Kidney (tissue), 22 donors: ENCODE data around the gene ADGRF3. TPM values are rescaled to one million over a fixed set of nuclear protein-coding genes. Genes with fewer than 3 reads are reported as not detected.

ENCODE experiments used
- DNase-seq, 5 donors: peaks; one replicate each; pipeline ENCODE4 v3.0.0-alpha.2; 2013 to 2020
- FAIRE-seq: peaks from 2 replicates; lab custom pipeline; 2012; peaks lifted over from hg19 to GRCh38; lab: Jason Lieb, UNC
- H3K27ac ChIP-seq, 2 donors: one replicate each; pipeline ENCODE4 v1.7.0; 2013; ENCODE audit warnings: low read depth in 2 of 2, low read length in 2 of 2, inconsistent platforms in 1 of 2
- H3K27me3 ChIP-seq: one replicate; pipeline ENCODE4 v1.7.1; 2013; ENCODE audit warnings: low read length, inconsistent platforms; ENCODE audit not compliant: control insufficient read depth, insufficient read depth
- H3K36me3 ChIP-seq, 3 donors: one replicate each; pipeline versions ENCODE4 v1.7.0 to v1.7.1; 2013; ENCODE audit warnings: low read length in 3 of 3, control low read depth in 1 of 3, inconsistent platforms in 1 of 3; ENCODE audit not compliant: insufficient read depth in 3 of 3, control insufficient read depth in 2 of 3
- H3K4me1 ChIP-seq, 3 donors: one replicate each; pipeline versions ENCODE4 v1.7.0 to v1.7.1; 2013; ENCODE audit warnings: low read length in 3 of 3, inconsistent platforms in 1 of 3, low read depth in 1 of 3; ENCODE audit not compliant: control insufficient read depth in 2 of 3, insufficient read depth in 2 of 3
- H3K4me3 ChIP-seq, 3 donors: one replicate each; pipeline versions ENCODE4 v1.7.0 to v1.8.1; 2013; ENCODE audit warnings: low read length in 3 of 3, control low read depth in 1 of 3, inconsistent platforms in 1 of 3
- H3K9ac ChIP-seq, 3 donors: one replicate each; pipeline versions ENCODE4 v1.7.0 to v1.7.1; 2013; ENCODE audit warnings: low read length in 3 of 3, control low read depth in 1 of 3, inconsistent platforms in 1 of 3
- H3K9me3 ChIP-seq, 3 donors: one replicate each; pipeline versions ENCODE4 v1.7.0 to v1.7.1; 2013; ENCODE audit warnings: low read length in 3 of 3, control low read depth in 1 of 3, inconsistent platforms in 1 of 3; ENCODE audit not compliant: control insufficient read depth in 2 of 3, insufficient read depth in 1 of 3
- intact Hi-C: fragments of 100-400 bp; cut with DNase I; formaldehyde crosslinking; loops from one replicate; pipeline ENCODE4 v1.11.1; 2022
- long read RNA-seq, 10 donors: library from polyadenylated mRNA in 1 of 10; unstranded in 1 of 10; transcript quantifications; one replicate each; pipeline ENCODE4 v2.0.0 and lab custom pipeline, GENCODE V29; 2021 to 2026
- polyA plus RNA-seq: library from polyadenylated mRNA; stranded (reverse); fragments of 350-450 nt; fragmentation: Illumina TruSeq; extraction: RNeasy Lipid Tissue Mini Kit (QIAGEN cat#74804); gene quantifications from one replicate; pipeline ENCODE4 v1.2.3, GENCODE V29; 2014; ENCODE audit warnings: low read depth, low replicate concordance; ENCODE audit not compliant: insufficient read depth
- total RNA-seq: library from RNA; stranded (reverse); fragmentation: NEBNext Ultra II Directional; extraction: Animal tissue kit (Norgen Biotek cat#: 25700); gene quantifications from one replicate; pipeline ENCODE4 v1.2.1, GENCODE V29; 2021
- TF ChIP-seq, protein P1 (sequence below): IDR thresholded peaks from 3 replicates; pipeline ENCODE4 v1.5.1; 2012; ENCODE audit warnings: mild to moderate bottlenecking, moderate library complexity, borderline replicate concordance; ENCODE audit not compliant: insufficient read depth; ENCODE audit errors: extremely low read depth
- donor health status: control.
- donor health status: control.
- donor health status: control.
- donor health status: control.
- donor health status: control.
- donor health status: DM: yes; HTN: yes; CAD: no.
- donor health status: Normal renal cell carcinoma (clear cell type).

The ADGRF3 gene, protein sequence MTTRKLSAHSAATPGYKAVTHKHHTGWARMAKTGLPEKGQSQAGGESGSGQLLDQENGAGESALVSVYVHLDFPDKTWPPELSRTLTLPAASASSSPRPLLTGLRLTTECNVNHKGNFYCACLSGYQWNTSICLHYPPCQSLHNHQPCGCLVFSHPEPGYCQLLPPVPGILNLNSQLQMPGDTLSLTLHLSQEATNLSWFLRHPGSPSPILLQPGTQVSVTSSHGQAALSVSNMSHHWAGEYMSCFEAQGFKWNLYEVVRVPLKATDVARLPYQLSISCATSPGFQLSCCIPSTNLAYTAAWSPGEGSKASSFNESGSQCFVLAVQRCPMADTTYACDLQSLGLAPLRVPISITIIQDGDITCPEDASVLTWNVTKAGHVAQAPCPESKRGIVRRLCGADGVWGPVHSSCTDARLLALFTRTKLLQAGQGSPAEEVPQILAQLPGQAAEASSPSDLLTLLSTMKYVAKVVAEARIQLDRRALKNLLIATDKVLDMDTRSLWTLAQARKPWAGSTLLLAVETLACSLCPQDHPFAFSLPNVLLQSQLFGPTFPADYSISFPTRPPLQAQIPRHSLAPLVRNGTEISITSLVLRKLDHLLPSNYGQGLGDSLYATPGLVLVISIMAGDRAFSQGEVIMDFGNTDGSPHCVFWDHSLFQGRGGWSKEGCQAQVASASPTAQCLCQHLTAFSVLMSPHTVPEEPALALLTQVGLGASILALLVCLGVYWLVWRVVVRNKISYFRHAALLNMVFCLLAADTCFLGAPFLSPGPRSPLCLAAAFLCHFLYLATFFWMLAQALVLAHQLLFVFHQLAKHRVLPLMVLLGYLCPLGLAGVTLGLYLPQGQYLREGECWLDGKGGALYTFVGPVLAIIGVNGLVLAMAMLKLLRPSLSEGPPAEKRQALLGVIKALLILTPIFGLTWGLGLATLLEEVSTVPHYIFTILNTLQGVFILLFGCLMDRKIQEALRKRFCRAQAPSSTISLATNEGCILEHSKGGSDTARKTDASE
- total RNA-seq (0.94 TPM), polyA plus RNA-seq (1.8 TPM)
- long read RNA-seq, donor 1: 0 reads
- long read RNA-seq, donor 2: 0 reads
- long read RNA-seq, donor 3, partial matches to known transcripts: 60 of 60 reads
- long read RNA-seq, donor 3, other reads (novel, unspliced or antisense): 0 of 60 reads
- long read RNA-seq, donor 4: 0 reads
- long read RNA-seq, donor 5: 0 reads
- long read RNA-seq, donor 6: 0 reads
- long read RNA-seq, donor 7, partial matches to known transcripts: 0 of 2 reads
- long read RNA-seq, donor 7, other reads (novel, unspliced or antisense): 2 of 2 reads
- long read RNA-seq, donor 8: 0 reads
- long read RNA-seq, donor 9, partial matches to known transcripts: 5 of 5 reads
- long read RNA-seq, donor 9, other reads (novel, unspliced or antisense): 0 of 5 reads
- long read RNA-seq, donor 10: 0 reads

GRCh38 chr2:26346454-26347053 lies at the start of gene ADGRF3:
Gene ADGRF3, minus strand, starts transcription at chr2:26346789. Its CDS starts 555 bp downstream, at chr2:26346234.
- Histone ChIP-seq H3K4me3 (peak within 1 kb of the TSS; percentile 95 to 100 (median 96)), H3K9me3 (no peaks in the 10 kb centered on the region), H3K36me3 (no peaks in the 10 kb centered on the region), H3K27me3 (no peaks in the 10 kb centered on the region), H3K4me1 (peaks cover 0 to 18% (median 5%) of the 10 kb centered on the region in 3 donors), H3K27ac (peak within 1 kb of the TSS; percentile 95 to 97), H3K9ac (peak within 1 kb of the TSS; percentile 90 to 100 (median 100))
- FAIRE-seq (no peak), DNase-seq (peak; percentile 73 to 82 (median 81))
- intact Hi-C loops: no loop called here
- TF ChIP-seq, protein P1, sequence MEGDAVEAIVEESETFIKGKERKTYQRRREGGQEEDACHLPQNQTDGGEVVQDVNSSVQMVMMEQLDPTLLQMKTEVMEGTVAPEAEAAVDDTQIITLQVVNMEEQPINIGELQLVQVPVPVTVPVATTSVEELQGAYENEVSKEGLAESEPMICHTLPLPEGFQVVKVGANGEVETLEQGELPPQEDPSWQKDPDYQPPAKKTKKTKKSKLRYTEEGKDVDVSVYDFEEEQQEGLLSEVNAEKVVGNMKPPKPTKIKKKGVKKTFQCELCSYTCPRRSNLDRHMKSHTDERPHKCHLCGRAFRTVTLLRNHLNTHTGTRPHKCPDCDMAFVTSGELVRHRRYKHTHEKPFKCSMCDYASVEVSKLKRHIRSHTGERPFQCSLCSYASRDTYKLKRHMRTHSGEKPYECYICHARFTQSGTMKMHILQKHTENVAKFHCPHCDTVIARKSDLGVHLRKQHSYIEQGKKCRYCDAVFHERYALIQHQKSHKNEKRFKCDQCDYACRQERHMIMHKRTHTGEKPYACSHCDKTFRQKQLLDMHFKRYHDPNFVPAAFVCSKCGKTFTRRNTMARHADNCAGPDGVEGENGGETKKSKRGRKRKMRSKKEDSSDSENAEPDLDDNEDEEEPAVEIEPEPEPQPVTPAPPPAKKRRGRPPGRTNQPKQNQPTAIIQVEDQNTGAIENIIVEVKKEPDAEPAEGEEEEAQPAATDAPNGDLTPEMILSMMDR: no peak

DNA sequence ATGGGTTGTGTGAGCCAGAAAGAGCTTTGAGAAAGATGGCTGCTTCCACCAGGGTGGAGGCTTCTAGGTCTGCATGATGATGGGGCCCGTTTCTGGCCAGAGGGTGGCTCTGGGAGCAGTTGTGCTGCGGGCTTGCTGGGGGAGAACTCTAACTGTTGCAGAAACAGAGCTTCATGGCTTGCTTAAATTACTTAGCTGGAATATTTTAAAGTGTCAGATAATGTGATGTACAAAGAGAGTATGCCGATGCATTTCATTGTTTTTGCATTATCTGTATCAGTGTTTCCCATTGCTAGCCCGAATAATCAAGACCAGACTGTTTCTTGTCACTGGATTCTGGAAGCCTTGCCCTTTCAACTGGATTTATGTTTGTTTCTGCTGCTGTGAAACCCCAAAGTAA lies 48.8 kb upstream of the ADGRF3 start:
- H3K9ac ChIP-seq: no peak overlapping the region
- H3K27me3 ChIP-seq: no peaks in the 10 kb centered on the region
- H3K4me3 ChIP-seq: no peak overlapping the region
- no peaks in the 10 kb centered on the region for H3K4me1 ChIP-seq
- no peaks in the 10 kb centered on the region for H3K9me3 ChIP-seq
- DNase-seq (no peak), FAIRE-seq (no peak)
- intact Hi-C loops: no loop called here
- TF ChIP-seq, protein P1: no peak
- H3K27ac ChIP-seq: no peak overlapping the region
- H3K36me3 ChIP-seq: no peaks in the 10 kb centered on the region

DNA sequence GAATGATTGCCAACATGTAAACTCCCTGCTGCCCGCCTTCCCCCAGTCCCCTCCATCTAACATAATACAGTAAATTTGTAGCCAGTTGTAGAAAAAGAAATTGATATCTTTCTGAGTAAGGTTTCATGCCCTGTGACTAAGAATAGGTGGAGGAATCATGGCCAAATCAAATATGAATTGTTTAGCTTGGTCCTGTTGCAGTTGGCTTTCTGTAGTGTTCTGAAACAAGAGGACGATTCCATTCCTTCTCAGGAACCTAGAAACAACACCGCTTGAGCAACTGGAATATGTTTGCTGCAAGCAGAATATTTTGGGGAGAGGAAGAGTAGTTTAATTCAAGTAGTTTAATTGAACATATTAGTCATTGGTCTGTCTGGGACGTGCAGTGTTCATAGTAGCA lies 48.1 kb upstream of the ADGRF3 start:
- Histone ChIP-seq H3K4me3 (no peak overlapping the region), H3K9ac (no peak overlapping the region), H3K27ac (no peak overlapping the region), H3K4me1 (no peaks in the 10 kb centered on the region), H3K9me3 (no peaks in the 10 kb centered on the region), H3K36me3 (peaks cover 0 to 1% (median 0%) of the 10 kb centered on the region in 3 donors), H3K27me3 (no peaks in the 10 kb centered on the region)
- FAIRE-seq: no peak
- TF ChIP-seq, protein P1: no peak
- intact Hi-C loops: no loop called here
- DNase-seq: no peak
